ENCODE data around the gene TTC39C. TPM values are rescaled to one million over a fixed set of nuclear protein-coding genes. Genes with fewer than 3 reads are reported as not detected.
A peak's percentile ranks its signal among the peaks of the same experiment; 100 is the strongest.

The TTC39C gene
- total RNA-seq, 1 donor from 2014 or later: 26.6 TPM

DNA sequence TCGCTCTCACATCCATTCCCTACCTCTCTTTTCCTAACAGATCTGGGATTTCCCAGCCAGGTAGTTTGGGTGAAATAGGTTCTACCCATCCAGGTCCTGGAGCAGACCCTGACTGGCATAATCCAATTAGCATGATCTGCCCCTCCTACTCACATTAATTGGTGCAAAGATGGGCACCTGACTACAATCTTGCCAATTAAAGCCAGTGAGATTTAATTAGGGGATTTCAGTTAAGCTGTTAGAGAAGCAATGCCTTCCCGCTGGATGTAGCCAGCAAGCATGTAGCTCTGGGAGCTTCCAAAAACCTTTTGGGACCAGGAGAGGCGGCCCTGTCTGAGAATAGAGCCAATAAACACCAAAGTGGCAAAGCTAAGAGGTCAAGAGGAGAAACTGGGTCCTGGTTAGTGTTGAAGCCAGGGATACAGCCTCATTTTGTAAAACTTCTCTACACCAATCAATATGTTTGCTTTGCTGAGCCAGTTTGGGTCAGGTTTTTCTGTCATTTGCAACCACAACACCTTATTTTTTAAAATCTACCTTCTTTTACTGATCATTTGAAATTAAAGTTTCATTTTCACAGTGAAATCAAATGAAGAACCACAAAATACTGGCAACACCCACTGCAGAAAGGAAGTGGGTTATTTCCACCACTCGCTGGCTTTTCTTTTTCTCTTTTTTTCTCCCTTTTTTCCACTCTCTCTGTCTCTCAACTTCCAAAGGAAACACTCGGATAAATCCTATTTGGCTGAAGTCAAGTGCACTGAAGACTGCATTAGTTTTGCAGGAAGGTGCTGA is 3.2 kb upstream of the TTC39C start:
- Mint-ChIP-seq H3K4me1 (peaks cover 12% of the 10 kb centered on the region), H3K9me3 (no peaks in the 10 kb centered on the region), H3K36me3 (no peaks in the 10 kb centered on the region), H3K27ac (no peak overlapping the region), H3K27me3 (ENCODE audit: low read depth) (peaks cover 33% of the 10 kb centered on the region), H3K4me3 (no peak overlapping the region)
- no peak for DNase-seq (ENCODE audit: low spot score in 2 of 2, unreplicated experiment in 2 of 2)
- TF ChIP-seq, protein P1, sequence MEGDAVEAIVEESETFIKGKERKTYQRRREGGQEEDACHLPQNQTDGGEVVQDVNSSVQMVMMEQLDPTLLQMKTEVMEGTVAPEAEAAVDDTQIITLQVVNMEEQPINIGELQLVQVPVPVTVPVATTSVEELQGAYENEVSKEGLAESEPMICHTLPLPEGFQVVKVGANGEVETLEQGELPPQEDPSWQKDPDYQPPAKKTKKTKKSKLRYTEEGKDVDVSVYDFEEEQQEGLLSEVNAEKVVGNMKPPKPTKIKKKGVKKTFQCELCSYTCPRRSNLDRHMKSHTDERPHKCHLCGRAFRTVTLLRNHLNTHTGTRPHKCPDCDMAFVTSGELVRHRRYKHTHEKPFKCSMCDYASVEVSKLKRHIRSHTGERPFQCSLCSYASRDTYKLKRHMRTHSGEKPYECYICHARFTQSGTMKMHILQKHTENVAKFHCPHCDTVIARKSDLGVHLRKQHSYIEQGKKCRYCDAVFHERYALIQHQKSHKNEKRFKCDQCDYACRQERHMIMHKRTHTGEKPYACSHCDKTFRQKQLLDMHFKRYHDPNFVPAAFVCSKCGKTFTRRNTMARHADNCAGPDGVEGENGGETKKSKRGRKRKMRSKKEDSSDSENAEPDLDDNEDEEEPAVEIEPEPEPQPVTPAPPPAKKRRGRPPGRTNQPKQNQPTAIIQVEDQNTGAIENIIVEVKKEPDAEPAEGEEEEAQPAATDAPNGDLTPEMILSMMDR (IDR thresholded peaks at IDR 0.05; ENCODE audit: unreplicated experiment): no peak

GRCh38 chr18:24013051-24013450 is 1.5 kb upstream of the TTC39C start:
- Mint-ChIP-seq H3K4me1 (peaks cover 23% of the 10 kb centered on the region), H3K4me3 (no peak overlapping the region)

GRCh38 chr18:24014986-24015638 is 558 bp downstream of the TTC39C start:
- H3K36me3 Mint-ChIP-seq: no peaks in the 10 kb centered on the region
- H3K27me3 Mint-ChIP-seq (ENCODE audit: low read depth): peaks cover 19% of the 10 kb centered on the region
- H3K4me3 Mint-ChIP-seq: peak overlapping the region; percentile 83
- TF ChIP-seq, protein P1 (IDR thresholded peaks at IDR 0.05; ENCODE audit: unreplicated experiment): no peak
- no peaks in the 10 kb centered on the region for H3K9me3 Mint-ChIP-seq
- DNase-seq (ENCODE audit: low spot score in 2 of 2, unreplicated experiment in 2 of 2): peak; percentile 25 to 58
- H3K27ac Mint-ChIP-seq: peak overlapping the region; percentile 86
- peaks cover 23% of the 10 kb centered on the region for H3K4me1 Mint-ChIP-seq

More at GRCh38 chr18:24013051-24013450, 1.5 kb upstream of the TTC39C start:
- H3K27me3 Mint-ChIP-seq (ENCODE audit: low read depth): peaks cover 30% of the 10 kb centered on the region
- no peaks in the 10 kb centered on the region for H3K9me3 Mint-ChIP-seq
- DNase-seq (ENCODE audit: low spot score in 2 of 2, unreplicated experiment in 2 of 2): no peak
- no peak overlapping the region for H3K27ac Mint-ChIP-seq
- H3K36me3 Mint-ChIP-seq: no peaks in the 10 kb centered on the region
- TF ChIP-seq, protein P1 (IDR thresholded peaks at IDR 0.05; ENCODE audit: unreplicated experiment): no peak

- Mint-ChIP-seq H3K36me3 (no peaks in the 10 kb centered on the region), H3K27me3 (ENCODE audit: low read depth) (peaks cover 19% of the 10 kb centered on the region), H3K27ac (peak overlapping the region; percentile 86), H3K4me1 (peaks cover 23% of the 10 kb centered on the region), H3K9me3 (no peaks in the 10 kb centered on the region), H3K4me3 (peak overlapping the region; percentile 83)
- no peak for DNase-seq (ENCODE audit: low spot score in 2 of 2, unreplicated experiment in 2 of 2)
- TF ChIP-seq, protein P1 (IDR thresholded peaks at IDR 0.05; ENCODE audit: unreplicated experiment): no peak
Observed at GRCh38 chr18:24015639-24016631, 1.4 kb downstream of the TTC39C start.

GRCh38 chr18:24016643-24017042 is 2.1 kb downstream of the TTC39C start:
- no peak for DNase-seq (ENCODE audit: low spot score in 2 of 2, unreplicated experiment in 2 of 2)
- TF ChIP-seq, protein P1 (IDR thresholded peaks at IDR 0.05; ENCODE audit: unreplicated experiment): no peak
- Mint-ChIP-seq H3K4me1 (peaks cover 24% of the 10 kb centered on the region), H3K27me3 (ENCODE audit: low read depth) (peaks cover 14% of the 10 kb centered on the region), H3K27ac (no peak overlapping the region), H3K4me3 (peak overlapping the region; percentile 83), H3K9me3 (no peaks in the 10 kb centered on the region), H3K36me3 (no peaks in the 10 kb centered on the region)
